ENCODE data around the gene ATP11C.

- TF ChIP-seq AR (CRISPR knock-in tag; IDR thresholded peaks at IDR 0.05) (no peak), CTCF (IDR thresholded peaks at IDR 0.05) (no peak)
Observed at GRCh38 chrX:139815771-139816170, 117.1 kb downstream of the ATP11C start.

Measured in WTC11 (cell line).